Right ventricle myocardium superior (tissue), 1 donor: ENCODE data around the gene EED. TPM values are rescaled to one million over a fixed set of nuclear protein-coding genes. Genes with fewer than 3 reads are reported as not detected.
A peak's percentile ranks its signal among the peaks of the same experiment; 100 is the strongest.
"Not testable (repeated sequence)": the region's sequence is repeated elsewhere in the genome, so short reads cannot be mapped to it uniquely, and the experiment has no call there.

Experiments used
- ATAC-seq: fragments of 200-7000 bp; cut with Tn5 transposase; one replicate; pipeline ENCODE4 v1.9.1; 2020; ENCODE audit warnings: mild to moderate bottlenecking; ENCODE audit not compliant: poor library complexity
- DNase-seq: peaks from one replicate; pipeline ENCODE4 v3.0.0-alpha.2; 2020
- intact Hi-C: fragments of 100-400 bp; cut with DNase I; formaldehyde crosslinking; loops from one replicate; pipeline ENCODE4 v1.11.2; 2022
- total RNA-seq: library from RNA; stranded (reverse); fragmentation: NEBNext Ultra II Directional; extraction: Animal tissue kit (Norgen Biotek cat#: 25700); gene quantifications from one replicate; pipeline ENCODE4 v1.2.1, GENCODE V29; 2021
- donor health status: DM: no; HTN: yes; CAD: no; lungs with severe emphysema.

The EED gene
- total RNA-seq, 1 donor from 2014 or later, result 13.2 TPM

GRCh38 chr11:86274503-86274902, 29.9 kb downstream of the EED start:
- ATAC-seq, result no peak
- no peak for DNase-seq
- intact Hi-C loops, result no loop called here

GRCh38 chr11:86274999-86275398, 30.4 kb downstream of the EED start:
- intact Hi-C loops, result no loop called here
- DNase-seq, result no peak
- ATAC-seq, result no peak

GRCh38 chr11:86275493-86276370, 31.2 kb downstream of the EED start:
- ATAC-seq, result no peak
- no peak for DNase-seq
- intact Hi-C loops, result no loop called here

- intact Hi-C loops, result no loop called here
- ATAC-seq (no peak), DNase-seq (no peak)
Measured at GRCh38 chr11:86277741-86278140, 33.2 kb downstream of the EED start.

GRCh38 chr11:86278226-86278625, 33.7 kb downstream of the EED start:
- DNase-seq (no peak), ATAC-seq (no peak)
- intact Hi-C loops, result no loop called here

- ATAC-seq (no peak), DNase-seq (no peak)
- intact Hi-C loops, result no loop called here
Measured at GRCh38 chr11:86279747-86280146, 35.2 kb downstream of the EED start.

- no peak for DNase-seq
- intact Hi-C loops, result no loop called here
- no peak for ATAC-seq
Measured at GRCh38 chr11:86287468-86287796, 42.9 kb downstream of the EED start.

GRCh38 chr11:86288776-86289507, 44.4 kb downstream of the EED start:
- intact Hi-C loops, result no loop called here
- ATAC-seq (peak; percentile 29), DNase-seq (no peak)

- not testable (repeated sequence) for ATAC-seq, DNase-seq
- intact Hi-C loops, result loop anchor here (5.0 kb wide), 2 partner anchors 352 to 432 kb away; partner anchors contain the start of gene CCDC83
Measured at GRCh38 chr11:86289508-86290280, 45.1 kb downstream of the EED start.

GRCh38 chr11:86291466-86292262, 47.1 kb downstream of the EED start:
- intact Hi-C loops, result loop anchor here (5.0 kb wide), 2 partner anchors 354 to 434 kb away; partner anchors contain the start of gene CCDC83
- DNase-seq, result no peak

GRCh38 chr11:86292912-86293616, 48.5 kb downstream of the EED start:
- ATAC-seq (no peak), DNase-seq (no peak)
- intact Hi-C loops, result loop anchor here (5.0 kb wide), 2 partner anchors 356 to 436 kb away; partner anchors contain the start of gene CCDC83

More at GRCh38 chr11:86291466-86292262, 47.1 kb downstream of the EED start:
- ATAC-seq, result peak; percentile 49

GRCh38 chr11:86294026-86294425, 49.5 kb downstream of the EED start:
- ATAC-seq, result no peak

GRCh38 chr11:86301742-86302091, 57.2 kb downstream of the EED start:
- intact Hi-C loops, result no loop called here
- DNase-seq (no peak), ATAC-seq (no peak)

More at GRCh38 chr11:86294026-86294425, 49.5 kb downstream of the EED start:
- no peak for DNase-seq
- intact Hi-C loops, result loop anchor here (5.0 kb wide), 2 partner anchors 357 to 437 kb away; partner anchors contain the start of gene CCDC83

GRCh38 chr11:86302092-86302793, 57.7 kb downstream of the EED start, which contains the start of gene HIKESHI:
Gene HIKESHI, plus strand, starts transcription at chr11:86302240. Its CDS starts 209 bp downstream, at chr11:86302449.
- ATAC-seq (peak; percentile 100), DNase-seq (peak; percentile 100)
- intact Hi-C loops, result no loop called here

- ATAC-seq, result no peak
- intact Hi-C loops, result no loop called here
- no peak for DNase-seq
Measured at GRCh38 chr11:86303257-86303656, 58.7 kb downstream of the EED start.

- intact Hi-C loops, ATAC-seq, DNase-seq: not testable (repeated sequence)
Measured at GRCh38 chr11:86308710-86309109, 64.2 kb downstream of the EED start.

GRCh38 chr11:86313793-86314192, 69.2 kb downstream of the EED start:
- no peak for DNase-seq
- ATAC-seq, result no peak
- intact Hi-C loops, result no loop called here
